ENCODE data around the gene EVA1C. TPM values are rescaled to one million over a fixed set of nuclear protein-coding genes. Genes with fewer than 3 reads are reported as not detected.
"Not testable (repeated sequence)": the region's sequence is repeated elsewhere in the genome, so short reads cannot be mapped to it uniquely, and the experiment has no call there.

Gene EVA1C
- total RNA-seq, 2 donors from 2014 or later, result 22.1 to 52.8 TPM

- intact Hi-C loops (cut with DNase I), result no loop called here
- ATAC-seq, result no peak
- DNase-seq, result no peak
These were observed 3.2 kb downstream of the EVA1C start for GRCh38 chr21:32415451-32416398.

DNA sequence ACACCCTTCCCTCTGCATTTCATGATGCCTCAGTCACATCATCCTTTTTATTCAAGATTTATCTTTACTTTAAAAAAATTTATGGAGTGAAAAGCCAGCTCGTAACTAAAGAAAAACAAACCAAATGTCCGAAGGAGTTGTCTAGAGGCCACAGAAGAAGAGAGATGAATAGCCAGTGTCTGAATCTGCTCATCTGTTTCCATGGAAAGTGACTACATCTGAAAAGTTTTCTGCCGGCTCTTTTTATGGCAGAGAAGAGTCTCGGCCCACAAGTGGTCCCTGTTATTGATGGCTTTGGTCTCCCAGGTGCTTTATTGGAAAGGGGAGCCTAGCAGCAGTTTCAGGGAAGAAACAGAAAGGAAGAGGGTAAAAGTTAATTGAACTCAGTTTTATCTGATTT, 5.6 kb downstream of the EVA1C start:
- DNase-seq, result no peak
- intact Hi-C loops (cut with DNase I), result no loop called here
- ATAC-seq, result no peak

DNA sequence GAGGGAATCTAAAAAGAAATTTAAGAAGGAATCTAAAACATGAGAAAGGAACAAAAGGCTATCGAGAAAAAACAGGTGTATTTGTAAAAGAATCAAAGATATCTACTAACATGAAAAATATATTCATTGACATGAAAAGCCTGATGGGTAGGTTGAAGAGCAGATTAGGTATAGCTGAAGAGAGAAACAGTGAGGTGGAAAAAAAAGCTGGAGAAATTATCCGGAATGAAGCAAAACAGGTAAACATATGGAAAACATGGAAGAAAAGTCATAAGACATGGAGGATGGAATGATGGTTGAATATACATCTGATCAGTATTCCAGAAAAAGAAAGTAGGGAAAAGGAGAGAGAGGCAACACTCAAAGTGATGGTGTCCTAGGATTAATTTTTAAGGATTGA, 9.6 kb downstream of the EVA1C start:
- intact Hi-C loops (cut with DNase I), result no loop called here
- ATAC-seq, result no peak
- no peak for DNase-seq

DNA sequence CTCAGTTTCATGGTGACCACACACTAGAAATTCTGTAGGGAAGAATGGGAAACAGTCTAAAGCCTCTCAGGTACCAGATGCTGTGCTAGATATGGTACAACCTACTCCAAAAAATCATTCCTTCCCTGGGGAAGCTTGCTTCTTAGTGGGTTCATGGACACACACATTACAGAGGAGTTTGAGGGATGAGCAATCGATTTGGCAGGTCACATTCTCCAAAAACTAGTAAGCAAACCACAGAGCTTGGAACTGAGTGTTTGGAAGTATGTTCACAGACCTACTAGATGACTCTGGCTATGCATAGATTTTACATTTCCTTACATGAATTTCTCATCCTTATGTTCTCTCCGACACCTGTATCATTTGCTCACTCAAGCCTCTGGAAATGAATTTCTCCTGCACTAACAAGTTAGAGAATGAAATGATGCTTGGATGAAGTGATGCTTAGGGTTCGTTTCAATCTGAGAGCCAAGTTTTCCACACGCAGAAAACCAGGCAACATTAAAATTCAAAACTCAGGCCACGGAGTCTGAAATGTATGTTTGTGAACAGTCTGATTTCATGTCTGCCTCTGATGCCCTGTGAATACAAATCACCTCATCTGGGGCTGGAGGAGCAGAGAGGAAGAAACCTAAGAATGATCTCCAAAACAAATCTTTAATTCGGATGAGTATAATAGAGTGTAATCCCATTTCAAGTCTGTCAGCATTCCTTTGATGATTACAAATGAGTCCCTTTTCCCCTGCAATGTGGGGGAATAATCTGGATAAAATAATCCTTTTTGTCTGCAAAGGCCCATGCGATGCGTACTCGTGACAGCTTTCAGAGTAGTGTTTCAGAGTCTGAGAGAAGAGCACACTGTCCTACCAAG, 11.0 kb downstream of the EVA1C start:
- intact Hi-C loops (cut with DNase I), result no loop called here
- DNase-seq (no peak), ATAC-seq (peak in 1 of 2 donors; percentile 42)

GRCh38 chr21:32424191-32424535, 11.7 kb downstream of the EVA1C start:
- intact Hi-C loops (cut with DNase I), result no loop called here
- no peak for ATAC-seq
- no peak for DNase-seq

DNA sequence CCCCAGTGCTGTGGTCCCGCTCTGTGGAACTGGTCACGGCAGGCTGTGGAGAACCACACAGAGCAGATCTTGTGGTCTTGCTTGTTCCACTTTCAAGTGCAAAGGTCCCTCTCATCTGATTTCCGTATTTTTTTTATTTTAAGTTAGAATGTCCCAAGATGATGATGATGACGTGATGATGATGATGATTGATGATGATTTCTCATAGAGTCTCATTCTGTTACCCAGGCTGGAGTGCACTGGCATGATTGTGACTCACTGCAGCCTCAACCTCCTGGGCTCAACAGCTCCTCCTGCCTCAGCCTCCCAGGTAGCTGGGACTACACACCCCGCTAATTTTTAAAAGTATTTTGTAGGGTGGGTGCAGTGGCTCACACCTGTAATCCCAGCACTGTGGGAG, 12.2 kb downstream of the EVA1C start:
- no peak for DNase-seq
- intact Hi-C loops (cut with DNase I), result no loop called here
- no peak for ATAC-seq

DNA sequence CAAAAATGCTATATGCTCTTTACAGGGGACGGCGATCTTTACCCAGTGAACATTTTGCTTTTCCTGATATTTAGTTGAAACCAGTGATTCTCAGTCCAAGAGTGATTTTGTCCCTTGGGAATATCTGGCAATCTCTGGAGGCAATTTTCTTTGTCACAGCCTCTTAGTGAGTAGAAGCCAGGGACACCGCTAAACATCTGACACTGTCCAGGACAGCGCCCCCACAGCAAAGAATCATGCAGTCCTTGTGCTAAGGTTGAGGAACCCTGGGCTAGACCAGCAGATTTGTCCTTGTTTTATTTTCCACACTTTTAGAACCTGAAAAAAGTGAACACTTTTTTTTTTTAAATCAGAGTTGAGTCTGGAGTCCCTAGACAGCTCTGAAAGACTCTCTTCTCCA, 13.1 kb downstream of the EVA1C start:
- DNase-seq (no peak), ATAC-seq (peak in 1 of 2 donors; percentile 51)
- intact Hi-C loops (cut with DNase I), result no loop called here

DNA sequence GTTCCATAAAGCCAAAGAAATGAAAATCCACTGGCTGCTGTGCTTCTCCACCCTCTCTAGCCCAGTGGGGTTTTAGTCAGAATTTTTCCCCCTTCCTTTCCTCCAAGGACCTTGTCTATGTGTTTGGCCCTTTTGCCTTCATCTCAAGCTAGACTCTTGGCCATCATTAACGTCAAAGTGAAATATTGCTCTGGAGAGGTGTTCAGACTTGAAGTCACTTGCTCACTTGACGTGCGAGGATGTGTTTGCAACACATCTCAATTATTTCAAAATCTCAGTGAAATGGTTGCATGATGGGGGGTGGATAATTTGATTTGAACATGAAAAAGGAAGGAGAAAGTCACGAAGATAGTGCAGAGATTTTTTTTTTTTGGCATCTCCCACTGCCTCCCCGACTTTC, 13.6 kb downstream of the EVA1C start:
- DNase-seq (no peak), ATAC-seq (peak in 1 of 2 donors; percentile 29)
- intact Hi-C loops (cut with DNase I), result no loop called here

DNA sequence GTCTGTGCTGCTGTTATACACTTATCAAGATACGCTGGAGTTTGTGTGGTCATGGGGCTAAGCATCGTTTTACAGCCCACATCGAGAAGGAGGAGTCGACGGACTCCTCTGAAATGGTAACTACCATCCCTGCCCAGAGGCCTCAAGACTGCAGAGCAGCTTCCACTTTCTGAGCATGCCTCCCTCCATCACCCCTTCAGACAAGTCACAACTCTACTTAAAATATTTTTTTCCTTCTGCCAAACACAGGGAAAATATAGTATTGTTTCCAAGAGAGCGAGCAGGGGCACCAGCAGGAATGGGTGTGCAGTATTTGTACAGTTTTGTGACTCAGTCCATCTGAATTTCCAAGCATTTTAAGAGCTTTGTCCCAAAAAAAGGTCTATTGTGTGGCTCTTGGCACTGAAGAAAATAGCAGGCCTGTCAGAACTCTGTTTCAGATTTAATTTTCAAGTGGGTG, 14.1 kb downstream of the EVA1C start:
- no peak for DNase-seq
- intact Hi-C loops (cut with DNase I), result no loop called here
- ATAC-seq, result peak; percentile 53 to 54

DNA sequence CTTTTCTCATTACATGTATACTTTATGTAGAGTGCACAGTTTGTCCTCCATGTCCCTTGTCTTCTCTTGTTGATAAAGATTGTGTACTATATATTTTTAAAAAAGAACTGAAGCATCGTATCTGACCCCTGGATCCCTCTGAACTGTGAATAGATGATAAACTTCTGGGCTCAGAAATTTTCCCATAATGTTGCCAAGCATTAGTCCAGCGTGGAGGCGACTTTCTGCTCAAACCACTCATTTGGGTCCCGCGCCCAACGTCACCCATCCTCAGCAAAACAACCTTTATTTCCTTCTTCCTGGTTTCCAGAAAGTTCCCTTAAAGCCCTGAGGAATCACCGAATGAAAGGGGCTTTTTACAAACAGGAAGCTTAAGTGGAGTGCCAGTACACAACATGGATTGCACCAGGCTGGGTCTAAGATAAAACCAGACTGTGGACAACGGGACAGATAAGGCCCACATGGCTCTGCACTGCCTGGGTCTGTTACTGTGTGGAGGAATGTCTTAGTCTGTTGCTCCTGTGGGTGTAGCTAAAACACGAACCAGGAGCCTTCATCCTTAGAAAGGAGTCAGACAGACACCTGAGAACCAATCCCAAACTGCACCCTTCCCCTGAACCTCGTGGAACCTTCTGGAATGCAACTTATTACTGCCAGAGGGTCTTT, 15.6 kb downstream of the EVA1C start:
- DNase-seq (peak; percentile 50), ATAC-seq (no peak)
- intact Hi-C loops (cut with DNase I), result no loop called here

DNA sequence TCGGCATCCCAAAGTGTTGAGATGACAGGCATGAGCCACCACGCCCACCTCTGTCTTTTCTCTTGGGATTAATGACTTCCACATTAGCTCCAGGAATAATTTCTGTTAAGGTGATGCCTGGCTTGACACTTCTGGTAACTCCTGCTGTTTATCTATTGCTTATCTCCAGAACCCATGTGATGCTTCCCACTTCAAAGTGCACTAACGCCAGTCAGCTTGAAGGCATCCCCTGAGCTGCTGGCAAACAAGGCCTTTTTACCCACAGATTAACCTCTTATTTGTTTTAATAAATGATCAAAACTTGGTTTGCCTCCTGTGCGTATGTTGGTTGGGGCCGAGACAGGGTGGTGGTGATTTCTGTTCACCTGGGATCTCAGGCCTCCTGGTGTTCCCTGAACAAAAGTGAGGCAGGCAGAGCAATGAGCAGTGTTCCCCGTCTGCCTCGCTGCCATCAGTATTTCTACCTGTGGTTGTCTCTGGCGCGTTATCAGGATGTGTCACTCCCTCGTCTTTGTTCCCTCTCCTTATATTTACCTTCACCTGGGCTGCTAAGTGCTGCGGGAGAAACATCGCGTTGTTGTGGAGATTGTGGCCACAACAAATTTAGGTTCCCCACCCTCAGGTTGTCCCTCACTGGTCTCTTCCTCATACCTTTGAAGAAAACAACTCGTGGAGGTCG, 20.6 kb downstream of the EVA1C start:
- DNase-seq; intact Hi-C loops (cut with DNase I): not testable (repeated sequence)
- ATAC-seq, result peak; percentile 73 to 85

DNA sequence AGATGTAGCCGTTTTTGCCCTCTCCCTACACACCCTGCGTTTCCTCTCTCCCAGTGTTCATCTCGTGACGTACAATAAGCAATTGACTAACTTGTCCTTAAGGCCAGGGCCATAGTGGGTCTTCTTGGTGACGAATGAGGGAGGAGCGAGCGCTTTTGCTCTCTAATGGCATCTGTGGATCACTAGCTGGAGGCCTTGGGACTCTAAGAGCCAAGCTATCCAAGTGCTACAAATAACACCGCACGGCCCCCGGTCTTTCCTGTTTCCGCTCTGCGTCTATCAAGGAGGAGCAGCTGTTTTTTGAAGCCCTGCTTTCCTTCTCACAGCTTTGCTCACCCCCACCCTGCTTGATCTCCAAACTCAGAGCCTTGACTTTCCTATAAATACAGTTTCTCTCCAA, 25.2 kb downstream of the EVA1C start:
- DNase-seq, result peak; percentile 63
- intact Hi-C loops (cut with DNase I), result no loop called here
- peak in 1 of 2 donors; percentile 26 for ATAC-seq

DNA sequence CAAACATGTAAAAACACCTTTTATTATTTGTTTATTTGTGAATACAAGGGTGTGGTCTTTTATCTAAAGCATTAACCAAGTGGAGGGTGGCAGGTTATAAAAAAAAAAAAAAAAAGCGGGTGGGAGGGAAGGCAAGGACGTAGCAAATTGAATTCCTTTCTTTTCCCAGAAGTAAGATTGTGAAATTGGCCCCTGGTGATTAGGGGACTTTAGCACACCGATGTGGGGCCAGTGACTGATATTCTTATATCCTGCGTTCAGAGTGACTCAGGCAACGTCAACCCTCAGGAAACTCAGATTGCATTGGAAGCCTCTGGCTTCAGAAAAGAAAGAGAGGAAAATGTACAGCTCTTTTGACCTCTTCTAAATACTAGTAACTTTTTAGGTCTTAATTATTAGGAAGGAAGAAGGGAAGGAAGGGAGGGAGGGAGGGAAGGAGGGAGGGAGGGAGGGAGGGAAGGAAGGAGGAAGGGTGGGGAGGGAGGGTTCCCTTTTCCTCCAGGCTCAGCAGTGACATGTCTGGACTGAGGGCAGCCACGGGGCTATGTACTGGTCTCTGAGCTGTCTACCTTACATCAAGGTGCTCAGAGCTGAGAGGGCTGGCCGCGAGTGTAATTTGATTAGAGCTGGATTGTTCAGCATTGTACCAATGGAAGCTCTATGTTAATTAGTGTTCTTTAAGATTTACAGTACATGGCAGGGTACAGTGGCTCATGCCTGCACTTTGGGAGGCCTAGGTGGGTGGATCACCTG, 30.2 kb downstream of the EVA1C start:
- ATAC-seq, result peak in 1 of 2 donors; percentile 40
- no peak for DNase-seq
- intact Hi-C loops (cut with DNase I), result no loop called here

DNA sequence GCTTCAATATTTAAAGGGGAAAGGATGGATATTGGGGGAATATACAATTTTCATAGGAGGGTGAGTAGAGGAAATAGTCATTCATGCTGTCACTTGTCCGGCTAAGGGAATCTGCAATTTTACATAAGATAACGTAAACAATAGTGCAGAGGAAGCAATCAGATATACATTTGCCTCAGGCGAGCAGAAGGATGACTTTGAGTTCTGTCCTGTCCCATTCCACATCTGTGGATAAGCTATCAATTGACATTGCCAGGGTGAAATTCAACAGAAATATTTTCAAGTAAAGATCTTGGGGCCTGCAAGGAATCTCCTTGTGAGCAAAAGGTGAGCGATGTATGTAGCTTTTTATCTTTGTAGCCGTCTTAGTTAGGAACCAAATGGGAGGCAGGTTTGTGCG, 32.6 kb downstream of the EVA1C start:
- no peak for DNase-seq
- intact Hi-C loops (cut with DNase I), result no loop called here
- no peak for ATAC-seq

DNA sequence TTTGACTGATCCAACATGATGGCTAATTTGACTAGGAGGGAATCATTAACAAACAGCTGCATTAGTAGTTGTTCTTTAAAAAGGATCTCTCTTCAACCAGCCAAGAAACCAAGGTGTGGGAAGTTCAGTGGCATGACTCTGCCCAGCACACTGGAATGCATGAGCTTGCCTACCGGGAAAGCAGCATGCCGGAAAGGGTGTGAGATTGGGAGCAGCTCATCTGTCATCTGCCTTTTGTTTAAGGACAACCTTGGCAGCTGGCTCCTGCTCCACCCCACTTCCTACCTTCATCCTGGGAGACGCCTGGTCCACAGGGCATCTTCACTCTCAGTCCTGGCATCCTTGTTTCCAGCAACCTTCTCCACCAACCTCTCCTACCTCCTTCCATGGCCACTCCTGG, 33.9 kb downstream of the EVA1C start:
- intact Hi-C loops (cut with DNase I); DNase-seq: not testable (repeated sequence)
- ATAC-seq, result peak; percentile 39 to 73

DNA sequence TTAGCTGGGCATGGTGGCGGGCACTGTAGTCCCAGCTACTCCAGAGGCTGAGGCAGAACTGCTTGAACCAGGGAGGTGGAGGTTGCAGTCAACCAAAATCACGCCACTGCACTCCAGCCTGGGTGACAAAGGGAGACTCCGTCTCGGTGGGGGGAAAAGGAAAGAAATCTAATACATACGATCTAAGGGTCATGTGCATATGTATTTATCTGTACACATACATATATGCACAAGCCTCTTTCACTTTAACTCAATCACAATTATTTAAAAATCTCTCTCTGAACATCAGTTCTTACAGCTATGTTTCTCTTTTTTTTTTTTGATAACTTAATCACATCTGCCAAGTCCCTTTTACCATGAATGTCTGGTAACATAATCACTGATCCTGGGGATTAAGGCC, 34.7 kb downstream of the EVA1C start:
- no peak for ATAC-seq

GRCh38 chr21:32448803-32449594, 36.5 kb downstream of the EVA1C start:
- intact Hi-C loops (cut with DNase I), result no loop called here
- ATAC-seq (no peak), DNase-seq (no peak)

More for the DNA sequence above, 34.7 kb downstream of the EVA1C start:
- intact Hi-C loops (cut with DNase I), result no loop called here
- no peak for DNase-seq

Measured in left cardiac atrium (tissue), 4 donors.